HepG2 (cell line): ENCODE results near the gene SVOP. TPM values are rescaled to one million over a fixed set of nuclear protein-coding genes. Genes with fewer than 3 reads are reported as not detected.

ENCODE experiments used
- ATAC-seq: fragments of 200-7000 bp; cut with Tn5 transposase; 3 replicates; pipeline ENCODE4 v1.9.1; 2020; ENCODE audit warnings: mild to moderate bottlenecking, moderate library complexity
- BruUV-seq: library from RNA; stranded (reverse); fragments of 400-500 nt; replicated peaks from 2 replicates; lab custom pipeline; 2021; lab: Mats Ljungman, UMichigan
- CTCF ChIA-PET: fragments of 300-600 bp; formaldehyde crosslinking; extraction: SDS; loops from one replicate; lab custom pipeline; 2021; ENCODE audit warnings: low total read pairs, inconsistent platforms, low intra/inter-chr PET ratio; lab: Yijun Ruan, JAX
- POLR2A ChIA-PET: fragments of 350-600 bp; sonication (Branson Sonifier 250); formaldehyde crosslinking; loops from one replicate; lab custom pipeline; 2020; ENCODE audit warnings: antibody characterized with exemption, inconsistent platforms; lab: Yijun Ruan, JAX
- DNase-seq: peaks from one replicate; pipeline ENCODE4 v3.0.0-alpha.2; 2015; ENCODE audit warnings: low spot score
- FAIRE-seq: peaks from 3 replicates; lab custom pipeline; 2011; peaks lifted over from hg19 to GRCh38; lab: Jason Lieb, UNC
- H2AFZ ChIP-seq: one replicate; pipeline ENCODE4 v1.6.1; 2011; ENCODE audit warnings: low read length, inconsistent platforms
- H3K27ac ChIP-seq: fragments of 300-600 bp; 3 replicates; pipeline ENCODE4 v1.8.0; 2011; ENCODE audit warnings: mixed run types, mild to moderate bottlenecking, mixed read lengths, low read length, inconsistent platforms; ENCODE audit not compliant: insufficient read depth; ENCODE audit errors: extremely low read length
- H3K27me3 ChIP-seq, 2 experiments: fragments of 200-600 bp in 1 of 2; 2 replicates in 1 of 2; 3 replicates in 1 of 2; pipeline versions ENCODE4 v1.6.0 to v1.8.0; 2011; ENCODE audit warnings: low read length in 2 of 2, mild to moderate bottlenecking in 2 of 2, moderate library complexity in 2 of 2, inconsistent platforms in 1 of 2; ENCODE audit not compliant: insufficient read depth in 2 of 2, control insufficient read depth in 1 of 2
- H3K36me3 ChIP-seq, 2 experiments: fragments of 200-600 bp in 1 of 2; replicated peaks in 1 of 2; 2 replicates in 1 of 2; 3 replicates in 1 of 2; pipeline versions ENCODE4 v1.5.1 to v1.8.0; 2011; ENCODE audit warnings: low read length in 2 of 2, inconsistent platforms in 1 of 2; ENCODE audit not compliant: insufficient read depth in 2 of 2, control insufficient read depth in 1 of 2
- H3K4me1 ChIP-seq: 2 replicates; pipeline ENCODE4 v1.5.1; 2012; ENCODE audit warnings: low read length, inconsistent platforms; ENCODE audit not compliant: insufficient read depth
- H3K4me2 ChIP-seq: 2 replicates; pipeline ENCODE4 v1.6.0; 2011; ENCODE audit warnings: low read depth, low read length, inconsistent platforms
- H3K4me3 ChIP-seq, 3 experiments: fragments of 200-600 bp in 1 of 3; sonication (generic), shearing (Covaris generic) in 1 of 3; replicated peaks in 1 of 3; 2 replicates each; pipeline ENCODE4 v1.5.1; 2011 to 2016; ENCODE audit warnings: low read length in 3 of 3, inconsistent platforms in 2 of 3, low read depth in 2 of 3, mild to moderate bottlenecking in 2 of 3, control low read depth in 1 of 3, mixed read lengths in 1 of 3; ENCODE audit not compliant: insufficient read depth in 1 of 3
- H3K79me2 ChIP-seq: one replicate; pipeline ENCODE4 v1.6.1; 2011; ENCODE audit warnings: low read length, inconsistent platforms; ENCODE audit not compliant: insufficient read depth
- H3K9ac ChIP-seq: 2 replicates; pipeline ENCODE4 v1.6.0; 2011; ENCODE audit warnings: mild to moderate bottlenecking, low read depth, low read length, inconsistent platforms; ENCODE audit not compliant: insufficient read depth
- H3K9me3 ChIP-seq: 2 replicates; pipeline ENCODE4 v1.5.1; 2012; ENCODE audit warnings: mild to moderate bottlenecking, low read length
- H4K20me1 ChIP-seq: 2 replicates; pipeline ENCODE4 v1.6.0; 2011; ENCODE audit warnings: inconsistent platforms, mild to moderate bottlenecking, low read length, moderate library complexity; ENCODE audit not compliant: insufficient read depth
- ARHGAP35 ChIP-seq: sonication (generic); formaldehyde crosslinking; IDR thresholded peaks from 2 replicates; pipeline ENCODE4 v1.9.0; 2022; ENCODE audit warnings: mild to moderate bottlenecking, inconsistent platforms, moderate library complexity, missing genetic modification reagents, borderline replicate concordance
- CEBPB ChIP-seq: IDR thresholded peaks from 2 replicates; pipeline ENCODE4 v1.6.1; 2011; ENCODE audit warnings: low read depth, low read length, improper control_type of control experiment, borderline replicate concordance
- MAFK ChIP-seq, 2 experiments: IDR thresholded peaks in 1 of 2; conservative IDR thresholded peaks in 1 of 2; 2 replicates each; pipeline ENCODE4 v1.6.1; 2011; ENCODE audit warnings: improper control_type of control experiment in 2 of 2, low read length in 2 of 2
- NPAS2 ChIP-seq: sonication (generic); formaldehyde crosslinking; IDR thresholded peaks from 2 replicates; pipeline ENCODE4 v1.8.0; 2022; ENCODE audit warnings: mild to moderate bottlenecking, missing genetic modification reagents, borderline replicate concordance
- RFXANK ChIP-seq: IDR thresholded peaks from 2 replicates; pipeline ENCODE4 v1.6.1; 2016
- SMARCC2 ChIP-seq: fragments of 450-650 bp; IDR thresholded peaks from 2 replicates; pipeline ENCODE4 v1.6.1; 2017; ENCODE audit warnings: antibody characterized with exemption, mild to moderate bottlenecking
- ZBTB40 ChIP-seq, 2 experiments: fragments of 450-650 bp in 1 of 2; sonication (generic) in 1 of 2; formaldehyde crosslinking in 1 of 2; IDR thresholded peaks; 2 replicates each; pipeline versions ENCODE4 v1.6.1 to v1.8.0; 2016 to 2022; ENCODE audit warnings: antibody characterized with exemption in 1 of 2, mild to moderate bottlenecking in 1 of 2, missing genetic modification reagents in 1 of 2
- ZNF503 ChIP-seq: sonication (generic); formaldehyde crosslinking; IDR thresholded peaks from 2 replicates; pipeline ENCODE4 v1.4.0; 2020; ENCODE audit warnings: missing genetic modification reagents
- ZNF770 ChIP-seq: sonication (generic); formaldehyde crosslinking; IDR thresholded peaks from 2 replicates; pipeline ENCODE4 v1.5.0; 2020; ENCODE audit warnings: mild to moderate bottlenecking, missing genetic modification reagents
- WGBS: methylation state at CpG from one replicate; pipeline ENCODE4 v1.1.6; 2017; ENCODE audit warnings: low lambda C conversion rate; 5-methylcytosine and 5-hydroxymethylcytosine counted together
- in situ Hi-C: cut with HindIII; loops from 2 replicates; pipeline ENCODE4 v1.10.0; 2017; ENCODE audit warnings: low pct_unique_long_range_greater_than_20kb; ENCODE audit not compliant: extremely low pct_ligation_motif_present
- intact Hi-C: fragments of 100-400 bp; cut with micrococcal nuclease; formaldehyde crosslinking; loops from one replicate; pipeline ENCODE4 v1.10.0; 2022; ENCODE audit not compliant: unreplicated experiment
- polyA plus RNA-seq, 8 experiments: library from polyadenylated mRNA; depleted of rRNA in 3 of 8; stranded (reverse) in 7 of 8; unstranded in 1 of 8; fragments of >200 nt; fragmentation: Illumina TruSeq in 4 of 8; extraction: Trizol in 4 of 8; gene quantifications; 2 replicates each; pipeline versions ENCODE4 v1.2.1 to v1.2.3, GENCODE V29; 2011 to 2016; ENCODE audit warnings: low read depth in 4 of 8, missing spikeins in 1 of 8, mixed read lengths in 1 of 8; ENCODE audit not compliant: insufficient read depth in 1 of 8
- total RNA-seq, 5 experiments: library from RNA; depleted of rRNA; stranded (reverse); fragments of >200 nt; fragmentation: Illumina TruSeq; extraction: Trizol; gene quantifications; 2 replicates each; pipeline ENCODE4 v1.2.3, GENCODE V29; 2016; ENCODE audit warnings: low read depth in 1 of 5

The SVOP gene
- total and polyA plus RNA-seq, 2 of the 13 experiments (the other 11 are each of a cell fraction or from before 2014, with no cell fraction given), result not detected

- no peak overlapping the region for H3K4me2 ChIP-seq
- no peak overlapping the region for H3K4me3 ChIP-seq
- no peak overlapping the region for H3K9ac ChIP-seq
- intact Hi-C loops, result loop anchor here (10.0 kb wide), 1 partner anchor 155 kb away; no protein-coding TSS in a partner anchor
- H4K20me1 ChIP-seq, result no peaks in the 10 kb centered on the region
- 36% methylated on average over 11 of the region's 11 CpGs for whole genome bisulfite sequencing
- DNase-seq, result no peak
- H3K9me3 ChIP-seq, result no peaks in the 10 kb centered on the region
- no peak overlapping the region for H2AFZ ChIP-seq
- peaks cover 0 to 5% of the 10 kb centered on the region in 2 experiments; a peak in 1 of 5 replicates for H3K27me3 ChIP-seq
- H3K36me3 ChIP-seq, result no peaks in the 10 kb centered on the region
- ChIA-PET POLR2A (no interaction called here), CTCF (no interaction called here)
- H3K4me1 ChIP-seq, result no peaks in the 10 kb centered on the region
- TF ChIP-seq SMARCC2 (no peak), CEBPB (no peak), RFXANK (no peak), ZNF770 (CRISPR knock-in tag) (no peak), MAFK (conservative IDR thresholded peaks at IDR 0.05 in 1 of 2, IDR thresholded peaks at IDR 0.05 in 1 of 2; ENCODE audit: low read length in 2 of 2) (no peak), ARHGAP35 (CRISPR knock-in tag) (no peak), ZBTB40 (IDR thresholded peaks at IDR 0.05) (no peak), ZBTB40 (CRISPR knock-in tag; IDR thresholded peaks at IDR 0.05) (peak; percentile 91), NPAS2 (CRISPR knock-in tag) (no peak), ZNF503 (no peak)
- FAIRE-seq, result no peak
- BruUV-seq, result no TSS peak
- ATAC-seq, result no peak
- H3K79me2 ChIP-seq, result no peaks in the 10 kb centered on the region
- H3K27ac ChIP-seq, result no peak overlapping the region
- in situ Hi-C loops, result no loop called here
Measured at GRCh38 chr12:108959748-108960655, 60.9 kb downstream of the SVOP start.
